PC-9 (cell line): ENCODE data around the gene IDI2. TPM values are rescaled to one million over a fixed set of nuclear protein-coding genes. Genes with fewer than 3 reads are reported as not detected.

Experiments
- BruUV-seq: library from RNA; stranded (reverse); fragments of 400-500 nt; replicated peaks from 2 replicates; lab custom pipeline; 2021; lab: Mats Ljungman, UMichigan
- CTCF ChIA-PET: fragments of 300-600 bp; sonication (Branson Sonifier 250); formaldehyde crosslinking; loops from one replicate; lab custom pipeline; 2022; ENCODE audit warnings: antibody characterized with exemption; lab: Charles Lee
- POLR2A ChIA-PET: fragments of 300-600 bp; sonication (Branson Sonifier 250); formaldehyde crosslinking; loops from one replicate; lab custom pipeline; 2022; ENCODE audit warnings: antibody characterized with exemption; ENCODE audit not compliant: unreplicated experiment; lab: Charles Lee
- DNase-seq, 2 experiments: peaks; one replicate each; pipeline versions ENCODE4 v3.0.0 to v3.0.0-alpha.2; 2015 to 2022; ENCODE audit warnings: mixed read lengths in 1 of 2
- H2AFZ ChIP-seq: fragments of 200-600 bp; sonication (generic); 2 replicates; pipeline ENCODE4 v1.8.1; 2017; ENCODE audit warnings: antibody characterized with exemption
- H3F3A ChIP-seq: fragments of 200-600 bp; sonication (generic); 2 replicates; pipeline ENCODE4 v1.8.1; 2017; ENCODE audit warnings: antibody characterized with exemption, mild to moderate bottlenecking, low read depth; ENCODE audit not compliant: insufficient read depth
- H3K27ac ChIP-seq: fragments of 200-600 bp; sonication (generic); 2 replicates; pipeline ENCODE4 v1.6.1; 2016; ENCODE audit warnings: mixed run types
- H3K27me3 ChIP-seq: fragments of 200-600 bp; sonication (generic); 2 replicates; pipeline ENCODE4 v1.6.1; 2016; ENCODE audit warnings: low read depth, mixed run types; ENCODE audit not compliant: insufficient read depth
- H3K36me3 ChIP-seq: fragments of 200-600 bp; sonication (generic); 2 replicates; pipeline ENCODE4 v1.6.1; 2016; ENCODE audit warnings: low read depth, mixed run types
- H3K4me1 ChIP-seq: fragments of 200-600 bp; sonication (generic); replicated peaks from 2 replicates; pipeline ENCODE4 v1.6.1; 2016; ENCODE audit warnings: mixed run types; ENCODE audit not compliant: insufficient read depth
- H3K4me2 ChIP-seq: fragments of 200-600 bp; sonication (generic); 2 replicates; pipeline ENCODE4 v1.6.1; 2017; ENCODE audit warnings: mixed run types
- H3K4me3 ChIP-seq: fragments of 200-600 bp; sonication (generic); 2 replicates; pipeline ENCODE4 v1.6.1; 2016; ENCODE audit warnings: mixed run types
- H3K79me2 ChIP-seq: fragments of 200-600 bp; sonication (generic); 2 replicates; pipeline ENCODE4 v1.6.1; 2017; ENCODE audit warnings: low read depth, mixed run types
- H3K9me2 ChIP-seq: fragments of 200-600 bp; sonication (generic); 2 replicates; pipeline ENCODE4 v1.8.1; 2017; ENCODE audit warnings: mild to moderate bottlenecking; ENCODE audit not compliant: insufficient read depth
- H3K9me3 ChIP-seq: fragments of 200-600 bp; sonication (generic); 2 replicates; pipeline ENCODE4 v1.8.1; 2016; ENCODE audit warnings: low read depth; ENCODE audit not compliant: insufficient read depth
- H4K20me1 ChIP-seq: fragments of 200-600 bp; sonication (generic); 2 replicates; pipeline ENCODE4 v1.8.1; 2017; ENCODE audit not compliant: insufficient read depth
- CTCF ChIP-seq: fragments of 200-600 bp; sonication (generic); conservative IDR thresholded peaks from 2 replicates; pipeline ENCODE4 v1.6.1; 2017; ENCODE audit warnings: mixed run types, antibody characterized with exemption, mild to moderate bottlenecking, moderate library complexity
- EZH2 ChIP-seq: fragments of 200-600 bp; sonication (generic); IDR thresholded peaks from 2 replicates; pipeline ENCODE4 v1.8.0; 2017; ENCODE audit warnings: antibody characterized with exemption, low read depth
- intact Hi-C: fragments of 100-400 bp; cut with micrococcal nuclease; formaldehyde crosslinking; loops from one replicate; pipeline ENCODE4 v1.10.0; 2022; ENCODE audit not compliant: unreplicated experiment
- total RNA-seq: library from RNA; stranded (reverse); gene quantifications from 2 replicates; pipeline ENCODE4 v1.2.3, GENCODE V29; 2021

IDI2 gene
- total RNA-seq, 1 experiment from 2014 or later, result not detected

DNA sequence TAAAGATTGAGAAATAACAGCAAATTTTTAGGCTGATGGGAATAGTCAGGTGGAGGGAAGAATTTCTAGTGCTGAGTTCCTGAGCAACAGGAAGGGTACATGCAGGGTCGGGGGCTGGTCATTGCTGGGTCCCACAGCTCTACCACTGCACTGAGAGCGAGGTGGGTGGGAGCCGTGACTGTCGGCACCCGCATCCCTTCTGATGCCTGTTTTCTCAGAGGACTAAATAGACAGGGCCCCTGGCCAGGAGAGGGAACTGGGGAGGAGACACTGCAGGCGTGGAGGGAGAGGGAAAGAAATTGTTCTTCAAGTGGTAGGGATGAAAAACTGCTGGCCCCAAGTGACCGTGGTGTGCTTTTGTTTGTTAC is 30.1 kb downstream of the IDI2 start:
- no TSS peak for BruUV-seq
- peaks cover 48% of the 10 kb centered on the region for H4K20me1 ChIP-seq
- H3K4me3 ChIP-seq, result no peak overlapping the region
- H3K27me3 ChIP-seq, result no peaks in the 10 kb centered on the region
- no peaks in the 10 kb centered on the region for H3K4me1 ChIP-seq
- peaks cover 17% of the 10 kb centered on the region for H3K36me3 ChIP-seq
- no peak overlapping the region for H3K27ac ChIP-seq
- H3F3A ChIP-seq, result 0 out of 2 replicates have a peak, but pooled peaks cover 12% of the 10 kb centered on the region
- ChIA-PET POLR2A (no interaction called here), CTCF (no interaction called here)
- intact Hi-C loops, result no loop called here
- no peak overlapping the region for H2AFZ ChIP-seq
- TF ChIP-seq CTCF (no peak), EZH2 (no peak)
- H3K9me3 ChIP-seq, result no peaks in the 10 kb centered on the region
- no peak for DNase-seq
- no peaks in the 10 kb centered on the region for H3K9me2 ChIP-seq
- H3K79me2 ChIP-seq, result peaks cover 41% of the 10 kb centered on the region
- H3K4me2 ChIP-seq, result no peak overlapping the region

DNA sequence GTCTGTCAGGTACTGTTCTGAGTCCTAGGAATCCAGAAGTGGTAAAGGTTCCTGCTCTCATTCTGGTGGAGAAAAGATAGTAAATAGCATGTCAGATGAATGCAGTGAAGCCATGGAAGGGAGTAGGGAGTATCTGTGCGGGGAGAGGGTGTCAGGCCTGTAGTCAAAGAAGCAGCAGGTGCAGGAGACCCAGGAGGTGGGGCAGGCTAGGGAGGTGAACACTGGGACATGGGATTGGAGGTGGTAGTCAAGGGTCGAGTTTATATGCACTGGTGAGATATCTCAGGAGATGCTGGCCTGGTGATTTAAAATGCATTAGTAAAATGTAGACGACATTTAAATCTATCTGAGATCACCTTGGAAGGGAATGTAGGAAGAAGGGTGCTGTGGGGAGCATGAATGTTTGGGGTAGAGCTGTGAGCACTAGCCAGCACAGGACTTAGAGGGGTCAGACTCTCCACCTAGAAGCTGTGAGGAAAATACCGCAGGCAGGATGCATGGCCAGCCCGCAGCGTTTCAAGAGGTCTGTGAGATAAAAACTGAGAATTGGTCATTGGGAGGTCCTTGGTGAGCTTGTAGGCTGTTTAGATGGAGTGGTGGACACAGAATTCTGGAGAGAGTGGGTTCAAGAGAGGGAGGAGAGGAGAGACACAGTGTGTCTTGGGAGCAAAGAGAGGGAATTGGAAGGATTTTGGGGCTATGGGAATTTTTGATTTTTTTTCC is 30.7 kb downstream of the IDI2 start:
- no peak for DNase-seq
- TF ChIP-seq CTCF, result no peak
- no peak for TF ChIP-seq EZH2
- no peaks in the 10 kb centered on the region for H3K9me2 ChIP-seq
- no peak overlapping the region for H3K27ac ChIP-seq
- peaks cover 53% of the 10 kb centered on the region for H4K20me1 ChIP-seq
- peaks cover 3% of the 10 kb centered on the region for H3K4me1 ChIP-seq
- H3K36me3 ChIP-seq, result peaks cover 20% of the 10 kb centered on the region
- H3K4me2 ChIP-seq, result no peak overlapping the region
- no peak overlapping the region for H2AFZ ChIP-seq
- H3K9me3 ChIP-seq, result no peaks in the 10 kb centered on the region
- 0 out of 2 replicates have a peak, but pooled peaks cover 12% of the 10 kb centered on the region for H3F3A ChIP-seq
- H3K4me3 ChIP-seq, result no peak overlapping the region
- intact Hi-C loops, result no loop called here
- CTCF ChIA-PET, result no interaction called here
- no peaks in the 10 kb centered on the region for H3K27me3 ChIP-seq
- BruUV-seq, result no TSS peak
- H3K79me2 ChIP-seq, result peaks cover 46% of the 10 kb centered on the region
- POLR2A ChIA-PET, result no interaction called here

- peaks cover 13% of the 10 kb centered on the region for H3K36me3 ChIP-seq
- no peaks in the 10 kb centered on the region for H3K27me3 ChIP-seq
- DNase-seq, result no peak
- BruUV-seq, result no TSS peak
- H4K20me1 ChIP-seq, result peaks cover 68% of the 10 kb centered on the region
- 0 out of 2 replicates have a peak, but pooled peaks cover 9% of the 10 kb centered on the region for H3F3A ChIP-seq
- H3K9me2 ChIP-seq, result no peaks in the 10 kb centered on the region
- H3K4me3 ChIP-seq, result no peak overlapping the region
- H3K4me1 ChIP-seq, result peaks cover 10% of the 10 kb centered on the region
- ChIA-PET POLR2A (no interaction called here), CTCF (no interaction called here)
- H2AFZ ChIP-seq, result no peak overlapping the region
- no peaks in the 10 kb centered on the region for H3K9me3 ChIP-seq
- H3K27ac ChIP-seq, result no peak overlapping the region
- H3K79me2 ChIP-seq, result peaks cover 65% of the 10 kb centered on the region
- no peak overlapping the region for H3K4me2 ChIP-seq
- intact Hi-C loops, result no loop called here
- TF ChIP-seq CTCF, result no peak
- no peak for TF ChIP-seq EZH2
These were observed 32.8 kb downstream of the IDI2 start for GRCh38 chr10:992871-993270.
